Measurements from ENCODE around the gene STARD10. TPM values are rescaled to one million over a fixed set of nuclear protein-coding genes. Genes with fewer than 3 reads are reported as not detected.

STARD10 gene
- total RNA-seq, 2 donors from 2014 or later = 32.2 to 33.3 TPM

DNA sequence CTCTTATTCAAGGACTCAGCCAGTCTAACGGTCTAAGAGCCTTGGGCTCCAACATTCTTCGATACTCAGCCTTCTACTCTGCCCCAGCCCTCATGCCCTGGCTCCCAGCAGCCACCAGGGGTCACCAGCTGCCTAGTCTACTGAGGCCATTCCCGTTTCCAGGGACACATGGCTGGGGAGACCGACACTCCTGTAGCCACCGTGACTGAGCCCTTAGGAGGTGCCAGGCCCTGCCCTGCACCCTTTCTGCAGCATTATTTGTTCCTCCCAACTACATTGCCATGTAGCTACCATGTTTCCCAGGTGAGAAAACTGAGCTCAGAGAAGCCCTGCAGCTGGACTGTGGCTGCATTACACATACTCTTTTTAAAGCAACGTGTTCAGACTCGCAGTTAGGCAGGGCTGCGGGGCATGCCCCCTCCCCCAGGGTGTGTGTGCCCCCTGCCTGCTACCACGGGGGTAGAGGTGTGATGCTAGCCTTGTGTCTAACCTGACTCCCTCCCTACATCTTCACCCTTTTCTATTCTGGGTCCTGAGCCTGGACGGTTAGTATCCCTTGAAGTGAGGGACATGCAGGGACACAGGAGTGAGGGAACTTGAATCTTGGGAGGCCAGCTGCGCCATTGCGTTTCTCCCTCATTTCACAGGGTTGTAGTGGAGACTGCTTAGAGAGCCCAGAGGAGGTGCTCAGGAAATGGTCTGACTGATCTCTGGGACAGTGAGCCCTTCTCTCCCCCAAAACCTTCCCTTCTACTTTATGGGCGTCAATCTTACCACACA lies 37.9 kb upstream of the STARD10 start:
- no peaks in the 10 kb centered on the region for H3K36me3 ChIP-seq (ENCODE audit: control insufficient read depth, insufficient read depth, low read length)
- no peak overlapping the region for H3K27ac ChIP-seq (ENCODE audit: low read depth, low read length)
- H3K4me1 ChIP-seq (ENCODE audit: control insufficient read depth, insufficient read depth, low read length) = no peaks in the 10 kb centered on the region
- TF ChIP-seq, protein P1, sequence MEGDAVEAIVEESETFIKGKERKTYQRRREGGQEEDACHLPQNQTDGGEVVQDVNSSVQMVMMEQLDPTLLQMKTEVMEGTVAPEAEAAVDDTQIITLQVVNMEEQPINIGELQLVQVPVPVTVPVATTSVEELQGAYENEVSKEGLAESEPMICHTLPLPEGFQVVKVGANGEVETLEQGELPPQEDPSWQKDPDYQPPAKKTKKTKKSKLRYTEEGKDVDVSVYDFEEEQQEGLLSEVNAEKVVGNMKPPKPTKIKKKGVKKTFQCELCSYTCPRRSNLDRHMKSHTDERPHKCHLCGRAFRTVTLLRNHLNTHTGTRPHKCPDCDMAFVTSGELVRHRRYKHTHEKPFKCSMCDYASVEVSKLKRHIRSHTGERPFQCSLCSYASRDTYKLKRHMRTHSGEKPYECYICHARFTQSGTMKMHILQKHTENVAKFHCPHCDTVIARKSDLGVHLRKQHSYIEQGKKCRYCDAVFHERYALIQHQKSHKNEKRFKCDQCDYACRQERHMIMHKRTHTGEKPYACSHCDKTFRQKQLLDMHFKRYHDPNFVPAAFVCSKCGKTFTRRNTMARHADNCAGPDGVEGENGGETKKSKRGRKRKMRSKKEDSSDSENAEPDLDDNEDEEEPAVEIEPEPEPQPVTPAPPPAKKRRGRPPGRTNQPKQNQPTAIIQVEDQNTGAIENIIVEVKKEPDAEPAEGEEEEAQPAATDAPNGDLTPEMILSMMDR (conservative IDR thresholded peaks at IDR 0.05) = peak; percentile 98
- DNase-seq = peak; percentile 96
- no peak overlapping the region for H3K4me3 ChIP-seq (ENCODE audit: low read length)
- H3K27me3 Mint-ChIP-seq (ENCODE audit: insufficient read depth) = no peaks in the 10 kb centered on the region
- no peaks in the 10 kb centered on the region for H3K27me3 ChIP-seq (ENCODE audit: control insufficient read depth, insufficient read depth, low read length, poor library complexity, severe bottlenecking)
- no peaks in the 10 kb centered on the region for H3K9me3 Mint-ChIP-seq
- 47 to 64% methylated on average over 7 to 13 of the region's 13 CpGs for WGBS, 2 experiments (ENCODE audit: insufficient coverage in 1 of 2, insufficient read length in 1 of 2)
- no peak overlapping the region for H3K4me3 Mint-ChIP-seq
- no peaks in the 10 kb centered on the region for H3K9me3 ChIP-seq (ENCODE audit: control insufficient read depth, low read length)
- no peak overlapping the region for H3K27ac Mint-ChIP-seq
- H3K4me1 Mint-ChIP-seq = peaks cover 4% of the 10 kb centered on the region
- H3K36me3 Mint-ChIP-seq (ENCODE audit: low read depth) = no peaks in the 10 kb centered on the region
- H3K9ac ChIP-seq (ENCODE audit: extremely low read depth, low read length, poor library complexity, severe bottlenecking) = no peak overlapping the region

DNA sequence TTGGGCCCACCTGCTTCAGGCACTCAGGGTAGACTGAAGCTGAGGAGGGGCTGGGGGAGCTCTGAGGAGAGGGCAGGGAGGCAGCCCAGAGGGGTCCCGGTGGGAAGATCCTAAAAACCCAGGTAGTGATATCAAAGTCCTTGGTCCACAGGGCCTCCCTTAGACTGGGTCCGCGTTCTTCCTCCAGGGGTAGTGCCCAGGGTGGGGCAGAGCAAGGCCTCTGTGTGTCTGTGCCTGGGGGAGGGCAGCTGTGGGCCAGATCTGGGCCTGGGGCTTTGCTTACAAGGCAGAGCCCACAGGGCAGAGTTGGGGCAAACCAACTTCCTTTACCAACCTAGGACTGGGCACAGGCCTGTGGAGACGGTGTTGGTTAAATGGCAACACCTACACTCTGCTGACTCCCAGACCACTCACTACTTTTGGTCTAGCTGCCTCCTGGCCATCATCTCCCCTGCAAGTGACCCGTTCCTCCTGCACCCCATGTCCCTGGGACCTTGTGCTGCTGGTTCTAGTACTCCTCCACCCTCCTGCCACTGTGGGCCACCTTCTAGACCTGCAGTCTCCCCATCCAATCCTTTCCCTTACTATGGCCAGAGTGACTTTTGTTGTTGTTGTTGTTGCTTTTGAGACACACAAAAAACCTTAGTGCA lies 36.2 kb upstream of the STARD10 start:
- H3K4me3 Mint-ChIP-seq = no peak overlapping the region
- TF ChIP-seq, protein P1 (conservative IDR thresholded peaks at IDR 0.05) = no peak
- no peaks in the 10 kb centered on the region for H3K27me3 Mint-ChIP-seq (ENCODE audit: insufficient read depth)
- H3K4me1 Mint-ChIP-seq = peaks cover 4% of the 10 kb centered on the region
- H3K27ac Mint-ChIP-seq = no peak overlapping the region
- Histone ChIP-seq H3K4me1 (ENCODE audit: control insufficient read depth, insufficient read depth, low read length) (no peaks in the 10 kb centered on the region), H3K27me3 (ENCODE audit: control insufficient read depth, insufficient read depth, low read length, poor library complexity, severe bottlenecking) (no peaks in the 10 kb centered on the region), H3K9ac (ENCODE audit: extremely low read depth, low read length, poor library complexity, severe bottlenecking) (no peak overlapping the region), H3K4me3 (ENCODE audit: low read length) (no peak overlapping the region), H3K36me3 (ENCODE audit: control insufficient read depth, insufficient read depth, low read length) (no peaks in the 10 kb centered on the region), H3K9me3 (ENCODE audit: control insufficient read depth, low read length) (no peaks in the 10 kb centered on the region), H3K27ac (ENCODE audit: low read depth, low read length) (no peak overlapping the region)
- 85 to 93% methylated on average over 5 of the region's 5 CpGs for WGBS, 2 experiments (ENCODE audit: insufficient coverage in 1 of 2, insufficient read length in 1 of 2)
- no peak for DNase-seq
- no peaks in the 10 kb centered on the region for H3K36me3 Mint-ChIP-seq (ENCODE audit: low read depth)
- H3K9me3 Mint-ChIP-seq = no peaks in the 10 kb centered on the region

DNA sequence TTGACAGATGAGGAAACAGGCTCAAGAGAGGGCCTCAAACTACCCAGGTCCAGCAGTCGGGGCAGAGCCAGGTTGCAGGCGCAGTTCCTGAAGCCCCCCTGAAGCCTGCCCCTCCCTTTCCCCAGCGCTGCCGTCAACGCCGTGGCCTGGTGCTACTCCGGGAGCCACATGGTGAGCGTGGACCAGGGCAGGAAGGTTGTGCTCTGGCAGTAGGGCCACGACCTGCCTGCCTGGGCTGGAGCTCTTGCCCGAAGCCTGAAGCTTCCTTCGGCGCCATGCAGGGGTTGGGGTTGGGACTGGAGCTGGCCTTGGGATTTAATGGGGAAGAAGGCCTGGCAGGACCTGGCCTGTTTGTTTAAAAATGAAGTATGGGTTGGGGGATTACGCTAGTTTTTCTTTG lies 35.3 kb upstream of the STARD10 start:
- Histone ChIP-seq H3K36me3 (ENCODE audit: control insufficient read depth, insufficient read depth, low read length) (no peaks in the 10 kb centered on the region), H3K4me1 (ENCODE audit: control insufficient read depth, insufficient read depth, low read length) (no peaks in the 10 kb centered on the region), H3K27me3 (ENCODE audit: control insufficient read depth, insufficient read depth, low read length, poor library complexity, severe bottlenecking) (no peaks in the 10 kb centered on the region), H3K27ac (ENCODE audit: low read depth, low read length) (no peak overlapping the region), H3K4me3 (ENCODE audit: low read length) (no peak overlapping the region), H3K9me3 (ENCODE audit: control insufficient read depth, low read length) (no peaks in the 10 kb centered on the region), H3K9ac (ENCODE audit: extremely low read depth, low read length, poor library complexity, severe bottlenecking) (no peak overlapping the region)
- Mint-ChIP-seq H3K4me1 (peaks cover 4% of the 10 kb centered on the region), H3K36me3 (ENCODE audit: low read depth) (no peaks in the 10 kb centered on the region), H3K27ac (no peak overlapping the region), H3K4me3 (no peak overlapping the region), H3K27me3 (ENCODE audit: insufficient read depth) (peaks cover 3% of the 10 kb centered on the region), H3K9me3 (no peaks in the 10 kb centered on the region)
- TF ChIP-seq, protein P1 (conservative IDR thresholded peaks at IDR 0.05) = no peak
- WGBS, 2 experiments (ENCODE audit: insufficient coverage in 1 of 2, insufficient read length in 1 of 2) = 93 to 100% methylated on average over 4 to 12 of the region's 13 CpGs
- DNase-seq = peak; percentile 43

All from endodermal cell (in vitro differentiated cells).